ENCODE data around the gene PIK3R6. TPM values are rescaled to one million over a fixed set of nuclear protein-coding genes. Genes with fewer than 3 reads are reported as not detected.

The PIK3R6 gene
- total and polyA plus RNA-seq, 10 of the 15 experiments (the other 5 are each of a cell fraction or from before 2014, with no cell fraction given) = 6.7 to 146 (median 68.2) TPM

DNA sequence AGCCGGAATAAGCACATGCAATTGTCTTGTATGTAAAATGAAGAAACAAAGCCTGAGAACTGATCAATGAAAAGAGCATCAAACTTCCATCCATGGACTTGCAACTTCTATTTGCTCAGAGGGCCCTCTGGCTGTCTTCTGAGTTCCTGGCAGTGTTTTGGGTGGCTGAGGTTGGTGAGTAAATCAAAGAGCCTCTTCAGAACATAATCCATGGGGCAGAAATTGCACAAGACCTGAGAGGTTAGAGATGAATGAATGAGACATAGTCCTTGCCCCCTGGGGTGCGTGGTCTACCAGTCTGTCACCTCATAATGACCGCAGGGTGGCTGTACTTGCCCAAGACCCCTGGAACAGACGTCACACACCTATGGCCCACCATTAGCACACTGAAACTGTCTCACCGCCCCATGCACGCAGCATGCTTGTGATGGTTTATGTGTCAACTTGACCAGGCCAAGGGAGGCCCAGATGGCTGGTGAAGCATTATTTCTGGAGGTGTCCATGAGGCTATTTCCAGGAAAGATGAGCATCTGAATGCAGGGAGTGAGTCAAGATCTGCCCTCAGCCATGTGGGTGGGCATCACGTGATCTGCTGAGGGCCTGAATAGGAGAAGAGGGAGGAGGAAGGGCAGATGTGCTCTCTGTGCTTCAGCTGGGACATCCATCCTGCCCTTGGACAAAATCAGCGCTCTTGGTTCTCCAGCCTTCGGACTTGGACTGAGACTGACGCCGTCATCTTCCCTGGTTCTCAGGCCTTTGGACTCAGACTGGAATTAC is 8.3 kb downstream of the PIK3R6 start (continued):
- TF ChIP-seq, protein P1, sequence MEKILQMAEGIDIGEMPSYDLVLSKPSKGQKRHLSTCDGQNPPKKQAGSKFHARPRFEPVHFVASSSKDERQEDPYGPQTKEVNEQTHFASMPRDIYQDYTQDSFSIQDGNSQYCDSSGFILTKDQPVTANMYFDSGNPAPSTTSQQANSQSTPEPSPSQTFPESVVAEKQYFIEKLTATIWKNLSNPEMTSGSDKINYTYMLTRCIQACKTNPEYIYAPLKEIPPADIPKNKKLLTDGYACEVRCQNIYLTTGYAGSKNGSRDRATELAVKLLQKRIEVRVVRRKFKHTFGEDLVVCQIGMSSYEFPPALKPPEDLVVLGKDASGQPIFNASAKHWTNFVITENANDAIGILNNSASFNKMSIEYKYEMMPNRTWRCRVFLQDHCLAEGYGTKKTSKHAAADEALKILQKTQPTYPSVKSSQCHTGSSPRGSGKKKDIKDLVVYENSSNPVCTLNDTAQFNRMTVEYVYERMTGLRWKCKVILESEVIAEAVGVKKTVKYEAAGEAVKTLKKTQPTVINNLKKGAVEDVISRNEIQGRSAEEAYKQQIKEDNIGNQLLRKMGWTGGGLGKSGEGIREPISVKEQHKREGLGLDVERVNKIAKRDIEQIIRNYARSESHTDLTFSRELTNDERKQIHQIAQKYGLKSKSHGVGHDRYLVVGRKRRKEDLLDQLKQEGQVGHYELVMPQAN (conservative IDR thresholded peaks at IDR 0.05) = no peak
- TF ChIP-seq RBBP5 (conservative IDR thresholded peaks at IDR 0.05) (no peak), CHD2 (IDR thresholded peaks at IDR 0.05; ENCODE audit: borderline replicate concordance, low read depth, low read length) (peak; percentile 39; the same call in 1 of the 2 replicates), CBFB (IDR thresholded peaks at IDR 0.05; ENCODE audit: low read depth) (peak; percentile 67; the same call in 1 of the 2 replicates), ESRRA (IDR thresholded peaks at IDR 0.05; ENCODE audit: low read length) (no peak), EP300 (IDR thresholded peaks at IDR 0.05; ENCODE audit: borderline replicate concordance in 1 of 2, control insufficient read depth in 1 of 2, low read depth in 2 of 2, low read length in 2 of 2) (peak; percentile 83 to 87; a peak in 2 of 4 replicates), RUNX3 (IDR thresholded peaks at IDR 0.05; ENCODE audit: low read length) (peak; percentile 76), ETV6 (conservative IDR thresholded peaks at IDR 0.05 in 1 of 2, IDR thresholded peaks at IDR 0.05 in 1 of 2; ENCODE audit: borderline replicate concordance in 1 of 2, low read depth in 1 of 2) (no peak; a peak in 1 of 4 replicates), SMC3 (IDR thresholded peaks at IDR 0.05; ENCODE audit: borderline replicate concordance, low read length) (peak; percentile 20; the same call in 1 of the 2 replicates), NR2F1 (conservative IDR thresholded peaks at IDR 0.05) (peak; percentile 90), BCL11A (IDR thresholded peaks at IDR 0.05; ENCODE audit: low read depth, low read length) (peak; percentile 71), YY1 (IDR thresholded peaks at IDR 0.05; ENCODE audit: low read depth, low read length) (no peak; the same call in 1 of the 2 replicates), STAT1 (conservative IDR thresholded peaks at IDR 0.05) (no peak), NBN (IDR thresholded peaks at IDR 0.05) (0 out of 2 replicates have a peak, but pooled peaks have one; percentile 6), ZNF24 (IDR thresholded peaks at IDR 0.05) (peak; percentile 86)
- TF ChIP-seq, protein P2, sequence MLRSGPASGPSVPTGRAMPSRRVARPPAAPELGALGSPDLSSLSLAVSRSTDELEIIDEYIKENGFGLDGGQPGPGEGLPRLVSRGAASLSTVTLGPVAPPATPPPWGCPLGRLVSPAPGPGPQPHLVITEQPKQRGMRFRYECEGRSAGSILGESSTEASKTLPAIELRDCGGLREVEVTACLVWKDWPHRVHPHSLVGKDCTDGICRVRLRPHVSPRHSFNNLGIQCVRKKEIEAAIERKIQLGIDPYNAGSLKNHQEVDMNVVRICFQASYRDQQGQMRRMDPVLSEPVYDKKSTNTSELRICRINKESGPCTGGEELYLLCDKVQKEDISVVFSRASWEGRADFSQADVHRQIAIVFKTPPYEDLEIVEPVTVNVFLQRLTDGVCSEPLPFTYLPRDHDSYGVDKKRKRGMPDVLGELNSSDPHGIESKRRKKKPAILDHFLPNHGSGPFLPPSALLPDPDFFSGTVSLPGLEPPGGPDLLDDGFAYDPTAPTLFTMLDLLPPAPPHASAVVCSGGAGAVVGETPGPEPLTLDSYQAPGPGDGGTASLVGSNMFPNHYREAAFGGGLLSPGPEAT (IDR thresholded peaks at IDR 0.05; ENCODE audit: low read depth) = peak; percentile 44; the same call in 1 of the 2 replicates
- TF ChIP-seq, protein P3, sequence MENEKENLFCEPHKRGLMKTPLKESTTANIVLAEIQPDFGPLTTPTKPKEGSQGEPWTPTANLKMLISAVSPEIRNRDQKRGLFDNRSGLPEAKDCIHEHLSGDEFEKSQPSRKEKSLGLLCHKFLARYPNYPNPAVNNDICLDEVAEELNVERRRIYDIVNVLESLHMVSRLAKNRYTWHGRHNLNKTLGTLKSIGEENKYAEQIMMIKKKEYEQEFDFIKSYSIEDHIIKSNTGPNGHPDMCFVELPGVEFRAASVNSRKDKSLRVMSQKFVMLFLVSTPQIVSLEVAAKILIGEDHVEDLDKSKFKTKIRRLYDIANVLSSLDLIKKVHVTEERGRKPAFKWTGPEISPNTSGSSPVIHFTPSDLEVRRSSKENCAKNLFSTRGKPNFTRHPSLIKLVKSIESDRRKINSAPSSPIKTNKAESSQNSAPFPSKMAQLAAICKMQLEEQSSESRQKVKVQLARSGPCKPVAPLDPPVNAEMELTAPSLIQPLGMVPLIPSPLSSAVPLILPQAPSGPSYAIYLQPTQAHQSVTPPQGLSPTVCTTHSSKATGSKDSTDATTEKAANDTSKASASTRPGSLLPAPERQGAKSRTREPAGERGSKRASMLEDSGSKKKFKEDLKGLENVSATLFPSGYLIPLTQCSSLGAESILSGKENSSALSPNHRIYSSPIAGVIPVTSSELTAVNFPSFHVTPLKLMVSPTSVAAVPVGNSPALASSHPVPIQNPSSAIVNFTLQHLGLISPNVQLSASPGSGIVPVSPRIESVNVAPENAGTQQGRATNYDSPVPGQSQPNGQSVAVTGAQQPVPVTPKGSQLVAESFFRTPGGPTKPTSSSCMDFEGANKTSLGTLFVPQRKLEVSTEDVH (IDR thresholded peaks at IDR 0.05; ENCODE audit: low read depth, partially characterized antibody) = peak; percentile 30
- TF ChIP-seq, protein P4, sequence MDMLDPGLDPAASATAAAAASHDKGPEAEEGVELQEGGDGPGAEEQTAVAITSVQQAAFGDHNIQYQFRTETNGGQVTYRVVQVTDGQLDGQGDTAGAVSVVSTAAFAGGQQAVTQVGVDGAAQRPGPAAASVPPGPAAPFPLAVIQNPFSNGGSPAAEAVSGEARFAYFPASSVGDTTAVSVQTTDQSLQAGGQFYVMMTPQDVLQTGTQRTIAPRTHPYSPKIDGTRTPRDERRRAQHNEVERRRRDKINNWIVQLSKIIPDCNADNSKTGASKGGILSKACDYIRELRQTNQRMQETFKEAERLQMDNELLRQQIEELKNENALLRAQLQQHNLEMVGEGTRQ (IDR thresholded peaks at IDR 0.05; ENCODE audit: borderline replicate concordance, low read depth, low read length) = peak; percentile 86

Measured in GM12878 (cell line).